Panc1 (cell line): ENCODE results near the gene SELENOI.

Experiments
- CTCF ChIP-seq: fragments of 450-650 bp; IDR thresholded peaks from 2 replicates; pipeline ENCODE4 v1.5.1; 2017; ENCODE audit warnings: mild to moderate bottlenecking
- POLR2AphosphoS5 ChIP-seq: IDR thresholded peaks from 2 replicates; pipeline ENCODE4 v1.6.1; 2012; ENCODE audit warnings: mild to moderate bottlenecking, low read depth, low read length, moderate library complexity
- REST ChIP-seq, 2 experiments: IDR thresholded peaks; 2 replicates each; pipeline ENCODE4 v1.6.1; 2011 to 2012; ENCODE audit warnings: low read depth in 2 of 2, control low read depth in 1 of 2, low read length in 1 of 2, mild to moderate bottlenecking in 1 of 2, moderate library complexity in 1 of 2; ENCODE audit not compliant: insufficient read depth in 1 of 2

DNA sequence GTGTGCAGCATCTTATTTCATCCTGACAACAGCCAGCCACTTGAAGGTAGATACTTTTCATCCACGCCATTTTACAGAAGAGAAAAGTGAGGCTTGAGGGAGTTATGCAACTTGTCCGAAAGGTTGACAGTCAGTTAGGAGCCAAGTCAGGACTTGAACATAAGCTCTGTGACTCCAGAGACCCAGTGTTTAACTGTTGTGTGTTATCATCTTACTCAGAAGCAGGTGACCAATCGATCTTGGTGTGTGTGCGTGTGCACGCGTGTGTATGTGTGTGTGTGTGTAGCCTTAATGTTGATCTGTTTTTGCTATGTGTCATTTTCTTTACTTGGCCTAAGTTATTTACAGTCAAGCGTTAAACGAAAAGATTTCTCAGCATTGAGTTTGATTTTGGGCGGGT is 77.8 kb downstream of the SELENOI start:
- TF ChIP-seq CTCF = no peak
- TF ChIP-seq POLR2AphosphoS5 = no peak
- no peak for TF ChIP-seq REST (IDR thresholded peaks at IDR 0.05; ENCODE audit: insufficient read depth in 1 of 2, low read depth in 2 of 2, low read length in 1 of 2)
